SH-SY5Y (cell line): ENCODE measurements around the gene TMEM158.

ENCODE experiments used
- GATA2 ChIP-seq: IDR thresholded peaks from 2 replicates; pipeline ENCODE4 v1.6.1; 2011; ENCODE audit warnings: mild to moderate bottlenecking, low read depth, low read length
- GATA3 ChIP-seq: IDR thresholded peaks from 2 replicates; pipeline ENCODE4 v1.6.1; 2011; ENCODE audit warnings: low read depth, mild to moderate bottlenecking, low read length, moderate library complexity

DNA sequence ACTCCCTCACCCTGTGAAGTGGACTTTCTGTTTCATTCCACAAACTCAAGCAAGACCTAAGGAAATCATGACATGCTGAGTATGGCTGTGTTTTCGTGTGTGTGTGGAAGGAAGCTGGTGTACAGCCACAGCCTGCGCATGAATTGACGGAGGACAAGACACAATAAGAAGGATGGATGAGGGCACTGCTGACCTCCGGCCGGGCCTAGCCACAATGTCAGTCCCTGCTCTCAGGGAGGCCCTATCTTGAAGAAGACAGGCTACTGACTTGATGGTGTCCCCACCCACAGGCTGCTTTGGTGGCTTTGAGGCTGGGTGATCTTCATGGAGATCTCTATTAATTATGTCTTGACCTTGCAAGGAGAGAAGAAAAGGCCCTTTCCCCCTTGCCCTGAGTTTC is 40.6 kb downstream of the TMEM158 start:
- TF ChIP-seq GATA2 (no peak), GATA3 (no peak)
